Measurements from ENCODE around the gene SLC39A11.

DNA sequence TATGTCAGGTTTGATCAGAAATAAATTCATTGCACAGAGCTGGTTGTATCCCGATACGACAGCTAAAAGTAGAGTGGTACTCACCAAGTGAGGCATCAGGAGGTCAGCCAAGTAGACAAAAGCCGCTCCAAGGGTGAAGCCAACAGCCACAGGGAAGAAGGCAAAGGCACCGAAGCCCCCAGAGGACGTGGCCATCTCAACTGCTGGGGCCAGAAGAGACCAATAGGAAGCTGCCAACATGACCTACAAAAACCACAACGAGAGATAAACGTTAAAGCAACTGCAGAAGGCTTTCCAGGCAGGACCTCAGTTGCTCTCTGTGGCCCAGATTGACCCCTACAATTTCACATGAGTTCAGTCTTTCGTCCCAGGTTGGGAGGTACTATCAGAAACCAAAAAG lies 61.0 kb downstream of the SLC39A11 start:
- TF ChIP-seq, protein P1, sequence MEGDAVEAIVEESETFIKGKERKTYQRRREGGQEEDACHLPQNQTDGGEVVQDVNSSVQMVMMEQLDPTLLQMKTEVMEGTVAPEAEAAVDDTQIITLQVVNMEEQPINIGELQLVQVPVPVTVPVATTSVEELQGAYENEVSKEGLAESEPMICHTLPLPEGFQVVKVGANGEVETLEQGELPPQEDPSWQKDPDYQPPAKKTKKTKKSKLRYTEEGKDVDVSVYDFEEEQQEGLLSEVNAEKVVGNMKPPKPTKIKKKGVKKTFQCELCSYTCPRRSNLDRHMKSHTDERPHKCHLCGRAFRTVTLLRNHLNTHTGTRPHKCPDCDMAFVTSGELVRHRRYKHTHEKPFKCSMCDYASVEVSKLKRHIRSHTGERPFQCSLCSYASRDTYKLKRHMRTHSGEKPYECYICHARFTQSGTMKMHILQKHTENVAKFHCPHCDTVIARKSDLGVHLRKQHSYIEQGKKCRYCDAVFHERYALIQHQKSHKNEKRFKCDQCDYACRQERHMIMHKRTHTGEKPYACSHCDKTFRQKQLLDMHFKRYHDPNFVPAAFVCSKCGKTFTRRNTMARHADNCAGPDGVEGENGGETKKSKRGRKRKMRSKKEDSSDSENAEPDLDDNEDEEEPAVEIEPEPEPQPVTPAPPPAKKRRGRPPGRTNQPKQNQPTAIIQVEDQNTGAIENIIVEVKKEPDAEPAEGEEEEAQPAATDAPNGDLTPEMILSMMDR (IDR thresholded peaks at IDR 0.05) = no peak
- no peak for TF ChIP-seq POLR2A (IDR thresholded peaks at IDR 0.05)

Measured in body of pancreas (tissue), 4 donors.